ENCODE measurements around the gene GNB1L. TPM values are rescaled to one million over a fixed set of nuclear protein-coding genes. Genes with fewer than 3 reads are reported as not detected.
A peak's percentile ranks its signal among the peaks of the same experiment; 100 is the strongest.

Gene GNB1L
- total and polyA plus RNA-seq, 7 donors, result 2.5 to 15.0 (median 5.3) TPM

DNA sequence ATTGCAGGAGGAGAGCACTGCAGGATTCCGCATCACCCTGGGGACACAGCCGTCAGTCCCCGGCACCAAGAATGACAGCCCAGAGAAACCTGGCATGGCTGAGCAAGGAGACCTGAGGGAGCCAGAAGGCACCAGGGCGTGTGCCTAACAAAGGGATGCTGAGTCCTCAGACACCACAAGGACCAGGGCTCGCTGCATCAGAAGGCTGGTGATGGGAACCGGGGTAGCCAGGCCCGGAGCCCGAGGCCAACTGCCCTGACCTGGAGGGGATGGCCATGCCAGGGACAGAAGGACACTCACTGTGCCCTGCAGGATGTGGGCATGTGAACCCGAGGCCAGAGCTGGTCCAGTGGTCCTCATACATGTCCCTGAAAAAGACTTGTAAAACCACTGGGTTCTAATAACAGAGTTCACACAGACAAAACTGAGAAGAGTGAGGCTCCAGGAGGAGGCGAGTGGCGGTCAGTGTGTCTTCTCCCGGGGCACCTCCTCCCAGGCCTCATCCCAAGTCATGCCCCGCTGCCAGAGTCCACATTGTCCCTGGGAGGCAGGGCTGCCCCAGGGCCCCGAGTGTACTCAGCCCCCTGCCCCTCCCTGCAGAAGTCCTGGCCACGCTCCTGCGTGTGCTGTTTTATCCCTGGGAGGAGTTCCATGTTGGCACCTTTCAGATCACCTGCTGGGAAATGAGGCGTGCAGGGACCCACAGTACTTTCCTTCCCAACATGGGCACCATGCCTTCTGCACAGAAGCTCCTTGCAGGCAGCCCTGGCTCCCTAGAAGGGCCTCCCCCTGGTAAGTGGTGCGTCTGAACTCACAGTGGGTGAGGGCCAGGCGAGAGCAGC lies 51.6 kb downstream of the GNB1L start:
- H3K27me3 ChIP-seq, result no peaks in the 10 kb centered on the region
- 94 to 95% methylated on average over 19 of the region's 19 CpGs for WGBS, 2 donors
- DNase-seq, result no peak
- H3K9me3 ChIP-seq, result no peaks in the 10 kb centered on the region
- no peaks in the 10 kb centered on the region for H3K4me1 ChIP-seq
- H3K27ac ChIP-seq, result no peak overlapping the region
- intact Hi-C loops (cut with DNase I), result no loop called here
- H3K4me3 ChIP-seq, result no peak overlapping the region
- H3K36me3 ChIP-seq, result peaks cover 0 to 21% (median 0%) of the 10 kb centered on the region in 4 donors
- no peak for TF ChIP-seq EP300 (IDR thresholded peaks at IDR 0.05)
- TF ChIP-seq POLR2AphosphoS5 (IDR thresholded peaks at IDR 0.05), result no peak
- no peak for TF ChIP-seq POLR2A (IDR thresholded peaks at IDR 0.05)
- TF ChIP-seq, protein P1, sequence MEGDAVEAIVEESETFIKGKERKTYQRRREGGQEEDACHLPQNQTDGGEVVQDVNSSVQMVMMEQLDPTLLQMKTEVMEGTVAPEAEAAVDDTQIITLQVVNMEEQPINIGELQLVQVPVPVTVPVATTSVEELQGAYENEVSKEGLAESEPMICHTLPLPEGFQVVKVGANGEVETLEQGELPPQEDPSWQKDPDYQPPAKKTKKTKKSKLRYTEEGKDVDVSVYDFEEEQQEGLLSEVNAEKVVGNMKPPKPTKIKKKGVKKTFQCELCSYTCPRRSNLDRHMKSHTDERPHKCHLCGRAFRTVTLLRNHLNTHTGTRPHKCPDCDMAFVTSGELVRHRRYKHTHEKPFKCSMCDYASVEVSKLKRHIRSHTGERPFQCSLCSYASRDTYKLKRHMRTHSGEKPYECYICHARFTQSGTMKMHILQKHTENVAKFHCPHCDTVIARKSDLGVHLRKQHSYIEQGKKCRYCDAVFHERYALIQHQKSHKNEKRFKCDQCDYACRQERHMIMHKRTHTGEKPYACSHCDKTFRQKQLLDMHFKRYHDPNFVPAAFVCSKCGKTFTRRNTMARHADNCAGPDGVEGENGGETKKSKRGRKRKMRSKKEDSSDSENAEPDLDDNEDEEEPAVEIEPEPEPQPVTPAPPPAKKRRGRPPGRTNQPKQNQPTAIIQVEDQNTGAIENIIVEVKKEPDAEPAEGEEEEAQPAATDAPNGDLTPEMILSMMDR (IDR thresholded peaks at IDR 0.05), result no peak

DNA sequence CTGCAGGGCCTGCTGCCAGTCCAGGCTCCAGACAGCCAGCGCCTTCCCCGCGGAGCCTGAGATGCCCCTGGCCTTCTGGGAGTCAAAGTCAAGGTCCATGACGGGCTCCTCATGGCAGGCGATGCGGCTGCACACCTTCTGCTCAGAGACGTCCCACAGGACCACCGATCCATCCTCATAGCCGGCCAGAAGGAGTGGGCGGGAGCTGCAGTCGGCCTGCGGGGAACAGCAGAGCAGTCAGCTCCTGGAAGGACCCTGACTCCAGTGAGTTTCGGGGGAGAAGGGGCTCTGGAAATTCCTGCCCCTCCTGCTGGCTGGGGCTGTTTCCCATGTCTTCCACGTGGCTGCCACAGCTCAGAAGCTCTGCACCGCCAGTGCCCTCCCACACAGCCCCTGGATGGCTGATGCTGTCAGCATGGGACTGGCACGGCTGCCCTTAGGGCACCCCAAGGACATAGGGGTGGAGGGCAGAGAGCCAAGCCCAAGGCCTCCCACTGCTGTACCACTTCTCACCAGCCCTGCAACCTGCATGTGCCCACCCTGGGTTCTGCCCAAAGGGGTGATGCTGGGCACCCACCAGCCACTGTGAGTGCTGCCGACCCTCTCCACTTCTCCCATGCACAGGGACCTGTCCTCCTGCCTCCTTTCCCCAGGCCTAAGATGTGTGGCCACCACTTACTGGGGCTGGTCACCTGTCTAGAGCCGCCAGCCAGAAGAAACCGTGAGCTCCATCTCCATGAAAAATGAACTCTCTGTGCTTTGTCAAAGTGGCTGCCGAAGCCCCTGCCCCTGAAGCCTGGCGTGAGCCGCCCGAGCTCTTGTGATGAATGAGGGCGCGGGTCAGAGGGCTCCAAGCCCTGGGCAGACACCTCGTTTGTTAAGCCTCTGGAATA lies 52.4 kb downstream of the GNB1L start:
- Histone ChIP-seq H3K27ac (no peak overlapping the region), H3K4me1 (no peaks in the 10 kb centered on the region), H3K36me3 (peaks cover 0 to 21% (median 0%) of the 10 kb centered on the region in 4 donors), H3K9me3 (no peaks in the 10 kb centered on the region), H3K27me3 (no peaks in the 10 kb centered on the region), H3K4me3 (no peak overlapping the region)
- intact Hi-C loops (cut with DNase I), result no loop called here
- TF ChIP-seq EP300 (IDR thresholded peaks at IDR 0.05) (no peak), POLR2A (IDR thresholded peaks at IDR 0.05) (no peak), POLR2AphosphoS5 (IDR thresholded peaks at IDR 0.05) (no peak)
- TF ChIP-seq, protein P1 (IDR thresholded peaks at IDR 0.05), result no peak
- 93 to 95% methylated on average over 26 of the region's 26 CpGs for WGBS, 2 donors
- no peak for DNase-seq

DNA sequence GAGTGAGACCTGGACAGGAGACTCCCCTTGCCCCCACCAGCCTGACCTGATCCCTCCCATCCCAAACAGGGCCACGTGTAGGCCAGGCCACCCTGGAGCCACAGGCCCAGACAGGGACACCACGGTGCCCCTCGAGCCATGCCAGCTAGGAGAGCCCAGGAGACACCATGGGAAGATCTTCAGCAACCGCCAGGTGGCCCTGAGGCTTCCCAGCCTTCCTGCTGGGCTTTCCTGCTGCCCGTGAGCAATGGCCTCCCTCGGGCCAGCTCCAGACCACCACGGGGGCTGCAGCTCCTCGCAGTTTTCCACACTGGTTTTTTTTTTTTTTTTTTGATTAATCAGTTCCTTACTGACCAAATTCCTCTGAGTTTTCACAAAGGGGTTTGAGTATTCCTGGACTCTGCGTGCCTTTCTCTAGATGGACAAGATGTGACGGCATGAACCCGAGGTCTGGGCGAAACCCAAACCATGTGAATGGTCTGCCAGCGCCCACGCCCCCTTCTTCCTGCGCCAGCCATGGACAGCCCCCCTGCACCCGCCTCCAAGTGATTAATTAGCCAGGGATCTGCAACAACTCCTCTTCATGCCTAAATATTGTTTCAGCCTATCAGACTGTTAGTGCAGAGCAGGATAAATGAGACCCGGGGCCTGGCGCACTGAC lies 53.2 kb downstream of the GNB1L start:
- H3K4me1 ChIP-seq, result no peaks in the 10 kb centered on the region
- H3K27me3 ChIP-seq, result no peaks in the 10 kb centered on the region
- intact Hi-C loops (cut with DNase I), result no loop called here
- no peaks in the 10 kb centered on the region for H3K9me3 ChIP-seq
- TF ChIP-seq, protein P1 (IDR thresholded peaks at IDR 0.05), result no peak
- no peak for TF ChIP-seq POLR2A (IDR thresholded peaks at IDR 0.05)
- TF ChIP-seq EP300 (IDR thresholded peaks at IDR 0.05), result no peak
- no peak for TF ChIP-seq POLR2AphosphoS5 (IDR thresholded peaks at IDR 0.05)
- no peak for DNase-seq
- WGBS, 2 donors, result 91% methylated on average over 18 of the region's 18 CpGs
- no peak overlapping the region for H3K27ac ChIP-seq
- peaks cover 0 to 21% (median 0%) of the 10 kb centered on the region in 4 donors for H3K36me3 ChIP-seq
- no peak overlapping the region for H3K4me3 ChIP-seq

DNA sequence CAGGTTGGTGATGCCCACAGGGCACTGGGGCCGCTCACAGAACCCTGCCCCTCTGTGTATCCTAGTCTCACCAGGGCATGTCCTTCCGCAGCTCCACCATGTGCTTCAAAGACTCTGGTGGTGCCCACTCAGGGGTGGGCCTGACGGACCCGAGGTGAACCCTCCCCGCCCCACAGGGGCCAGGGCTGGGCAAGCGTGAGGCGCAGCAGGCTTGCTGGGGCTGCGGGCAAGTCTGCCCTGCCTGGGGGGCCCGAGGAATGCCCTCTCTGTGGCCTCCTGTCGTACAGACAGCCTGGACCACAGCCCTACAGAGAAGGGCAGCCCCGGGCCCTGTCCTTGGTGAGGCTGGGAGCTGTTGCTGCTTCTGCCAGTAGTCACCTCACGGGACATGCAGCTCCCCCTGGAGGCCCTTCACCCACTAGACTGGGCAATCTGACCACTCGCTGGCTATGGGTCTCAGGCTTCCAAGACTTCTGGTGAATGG lies 53.9 kb downstream of the GNB1L start:
- Histone ChIP-seq H3K4me3 (no peak overlapping the region), H3K36me3 (peaks cover 0 to 15% (median 0%) of the 10 kb centered on the region in 4 donors), H3K27me3 (no peaks in the 10 kb centered on the region), H3K9me3 (no peaks in the 10 kb centered on the region), H3K27ac (no peak overlapping the region), H3K4me1 (no peaks in the 10 kb centered on the region)
- intact Hi-C loops (cut with DNase I), result no loop called here
- 93 to 94% methylated on average over 13 of the region's 13 CpGs for WGBS, 2 donors
- TF ChIP-seq, protein P1 (IDR thresholded peaks at IDR 0.05), result no peak
- TF ChIP-seq POLR2AphosphoS5 (IDR thresholded peaks at IDR 0.05) (no peak), POLR2A (IDR thresholded peaks at IDR 0.05) (no peak), EP300 (IDR thresholded peaks at IDR 0.05) (no peak)
- peak; percentile 66 for DNase-seq
